IMR-90 (cell line): ENCODE data around the gene RNF144B. TPM values are rescaled to one million over a fixed set of nuclear protein-coding genes. Genes with fewer than 3 reads are reported as not detected.

Experiments
- ATAC-seq: fragments of 200-7000 bp; cut with Tn5 transposase; 2 replicates; pipeline ENCODE4 v1.9.1; 2020; ENCODE audit warnings: low read depth, mild to moderate bottlenecking, moderate library complexity
- BruUV-seq: library from RNA; stranded (reverse); fragments of 400-500 nt; replicated peaks from 2 replicates; lab custom pipeline; 2021; lab: Mats Ljungman, UMichigan
- CTCF ChIA-PET: fragments of 300-600 bp; formaldehyde crosslinking; extraction: SDS; loops from one replicate; lab custom pipeline; 2021; ENCODE audit warnings: antibody characterized with exemption; lab: Yijun Ruan, JAX
- POLR2A ChIA-PET: fragments of 300-600 bp; sonication (Branson Sonifier 250); formaldehyde crosslinking; loops from one replicate; lab custom pipeline; 2022; ENCODE audit warnings: antibody characterized with exemption; ENCODE audit not compliant: unreplicated experiment; lab: Charles Lee
- DNase-seq: peaks from one replicate; pipeline ENCODE4 v3.0.0; 2013
- H2AFZ ChIP-seq: replicated peaks from 2 replicates; pipeline ENCODE3; 2013; ENCODE audit warnings: low read length, mild to moderate bottlenecking; ENCODE audit not compliant: poor library complexity
- H2AK5ac ChIP-seq: 2 replicates; pipeline ENCODE4 v1.6.1; 2013; ENCODE audit warnings: low read depth, low read length, inconsistent platforms
- H2AK9ac ChIP-seq: replicated peaks from 2 replicates; pipeline ENCODE3; 2013; ENCODE audit warnings: mild to moderate bottlenecking, low read depth, low read length, moderate library complexity; ENCODE audit not compliant: poor library complexity
- H2BK120ac ChIP-seq: 2 replicates; pipeline ENCODE4 v1.6.1; 2013; ENCODE audit warnings: low read depth, low read length, inconsistent platforms
- H2BK15ac ChIP-seq: 3 replicates; pipeline ENCODE4 v1.6.1; 2013; ENCODE audit warnings: low read depth, low read length, inconsistent platforms
- H2BK20ac ChIP-seq: 2 replicates; pipeline ENCODE4 v1.6.1; 2013; ENCODE audit warnings: low read depth, mild to moderate bottlenecking, inconsistent platforms, low read length, moderate library complexity
- H2BK5ac ChIP-seq: 2 replicates; pipeline ENCODE4 v1.6.1; 2013; ENCODE audit warnings: mild to moderate bottlenecking, low read depth, low read length, inconsistent platforms; ENCODE audit not compliant: poor library complexity, severe bottlenecking
- H3K14ac ChIP-seq: replicated peaks from 2 replicates; pipeline ENCODE4 v1.6.1; 2013; ENCODE audit warnings: low read depth, low read length, inconsistent platforms
- H3K18ac ChIP-seq: 2 replicates; pipeline ENCODE4 v1.6.1; 2013; ENCODE audit warnings: low read depth, low read length, control low read depth
- H3K23ac ChIP-seq: 2 replicates; pipeline ENCODE4 v1.6.1; 2013; ENCODE audit warnings: low read depth, low read length, inconsistent platforms
- H3K27ac ChIP-seq: 2 replicates; pipeline ENCODE4 v1.5.1; 2013; ENCODE audit warnings: mild to moderate bottlenecking, control low read depth, low read length; ENCODE audit not compliant: insufficient read depth
- H3K27me3 ChIP-seq: 2 replicates; pipeline ENCODE4 v1.6.1; 2013; ENCODE audit warnings: low read length; ENCODE audit not compliant: control insufficient read depth, insufficient read depth
- H3K36me3 ChIP-seq: 2 replicates; pipeline ENCODE4 v1.6.1; 2013; ENCODE audit warnings: low read length, mixed read lengths; ENCODE audit not compliant: control insufficient read depth, insufficient read depth
- H3K4ac ChIP-seq: 2 replicates; pipeline ENCODE4 v1.6.1; 2013; ENCODE audit warnings: low read depth, low read length, inconsistent platforms
- H3K4me1 ChIP-seq: 2 replicates; pipeline ENCODE4 v1.6.1; 2013; ENCODE audit warnings: low read length, mixed read lengths; ENCODE audit not compliant: control insufficient read depth, insufficient read depth
- H3K4me2 ChIP-seq: 2 replicates; pipeline ENCODE4 v1.6.1; 2013; ENCODE audit warnings: low read depth, mild to moderate bottlenecking, control low read depth, low read length, moderate library complexity
- H3K4me3 ChIP-seq: 2 replicates; pipeline ENCODE4 v1.5.1; 2013; ENCODE audit warnings: low read depth, mild to moderate bottlenecking, control low read depth, low read length, moderate library complexity; ENCODE audit not compliant: insufficient read depth
- H3K56ac ChIP-seq: 2 replicates; pipeline ENCODE4 v1.6.1; 2013; ENCODE audit warnings: low read length, inconsistent platforms; ENCODE audit not compliant: insufficient read depth; ENCODE audit errors: extremely low read depth
- H3K79me1 ChIP-seq, 2 experiments: 2 replicates each; pipeline ENCODE4 v1.6.1; 2013; ENCODE audit warnings: low read length in 2 of 2, inconsistent platforms in 1 of 2, low read depth in 1 of 2
- H3K9ac ChIP-seq: 2 replicates; pipeline ENCODE4 v1.6.1; 2013; ENCODE audit warnings: low read depth, low read length, control low read depth
- H3K9me1 ChIP-seq: 2 replicates; pipeline ENCODE4 v1.6.1; 2013; ENCODE audit warnings: low read length, inconsistent platforms; ENCODE audit not compliant: insufficient read depth
- H3K9me3 ChIP-seq: 2 replicates; pipeline ENCODE4 v1.6.1; 2013; ENCODE audit warnings: low read length; ENCODE audit not compliant: control insufficient read depth, insufficient read depth
- H4K20me1 ChIP-seq: 2 replicates; pipeline ENCODE4 v1.6.1; 2013; ENCODE audit warnings: low read length, inconsistent platforms; ENCODE audit not compliant: insufficient read depth
- H4K5ac ChIP-seq: 2 replicates; pipeline ENCODE4 v1.6.1; 2013; ENCODE audit warnings: mild to moderate bottlenecking, low read depth, low read length, control low read depth
- H4K8ac ChIP-seq, 2 experiments: 2 replicates each; pipeline ENCODE4 v1.6.1; 2013; ENCODE audit warnings: low read depth in 2 of 2, low read length in 2 of 2, control low read depth in 1 of 2, inconsistent platforms in 1 of 2
- H4K91ac ChIP-seq: 2 replicates; pipeline ENCODE4 v1.6.1; 2013; ENCODE audit warnings: low read depth, low read length, inconsistent platforms; ENCODE audit not compliant: insufficient read depth
- BHLHE40 ChIP-seq: fragments of 150-350 bp; IDR thresholded peaks from 2 replicates; pipeline ENCODE4 v1.6.1; 2016; ENCODE audit warnings: mild to moderate bottlenecking, low read depth, low read length
- ELK1 ChIP-seq: fragments of 150-350 bp; IDR thresholded peaks from 2 replicates; pipeline ENCODE4 v1.6.1; 2016; ENCODE audit warnings: low read depth, mild to moderate bottlenecking, low read length, moderate library complexity, borderline replicate concordance
- POLR2A ChIP-seq: IDR thresholded peaks from 2 replicates; pipeline ENCODE4 v1.6.1; 2012; ENCODE audit warnings: mild to moderate bottlenecking, low read depth, low read length
- RCOR1 ChIP-seq: IDR thresholded peaks from 2 replicates; pipeline ENCODE4 v1.6.1; 2012; ENCODE audit warnings: mild to moderate bottlenecking, low read length, improper control_type of control experiment; ENCODE audit not compliant: insufficient replicate concordance
- RFX5 ChIP-seq: IDR thresholded peaks from 2 replicates; pipeline ENCODE4 v1.8.0; 2012; ENCODE audit warnings: low read depth, mild to moderate bottlenecking, low read length, moderate library complexity
- WGBS, 2 experiments: methylation state at CpG; one replicate each; pipeline versions ENCODE4 v1.1.5 to v1.1.7; 2013; ENCODE audit warnings: missing lambda C conversion rate in 2 of 2; ENCODE audit not compliant: insufficient read length in 1 of 2; ENCODE audit errors: extremely low coverage in 2 of 2; 5-methylcytosine and 5-hydroxymethylcytosine counted together
- dilution Hi-C: fragments of 300-500 bp; cut with HindIII; formaldehyde crosslinking; loops from one replicate; pipeline ENCODE4 v1.14.3; 2018; ENCODE audit warnings: low sequenced_read_pairs; ENCODE audit not compliant: unreplicated experiment
- in situ Hi-C: fragments of 300-500 bp; cut with MboI; formaldehyde crosslinking; loops from 3 replicates; pipeline ENCODE4 v1.14.3; 2019; ENCODE audit warnings: low sequenced_read_pairs, inconsistent platforms, mixed read lengths
- intact Hi-C: fragments of 100-400 bp; cut with micrococcal nuclease; formaldehyde crosslinking; loops from 2 replicates; pipeline ENCODE4 v1.10.0; 2022
- polyA plus RNA-seq, 3 experiments: library from polyadenylated mRNA; depleted of rRNA; stranded (reverse); fragments of >200 nt; gene quantifications; 2 replicates each; pipeline ENCODE4 v1.2.3, GENCODE V29; 2012; ENCODE audit warnings: low replicate concordance in 1 of 3
- total RNA-seq: library from RNA; depleted of rRNA; stranded (reverse); fragments of >200 nt; gene quantifications from 2 replicates; pipeline ENCODE4 v1.2.3, GENCODE V29; 2012

The RNF144B gene
- total and polyA plus RNA-seq, 2 of the 4 experiments (the other 2 are of a cell fraction), result 0.44 to 2.7 TPM

GRCh38 chr6:18431581-18431980 lies 44.4 kb downstream of the RNF144B start:
- H3K27me3 ChIP-seq, result no peaks in the 10 kb centered on the region
- peak overlapping the region; percentile 35; the same call in 1 of the 2 replicates for H3K18ac ChIP-seq
- H3K9ac ChIP-seq, result no peak overlapping the region
- peaks cover 8% of the 10 kb centered on the region for H3K9me1 ChIP-seq
- H3K79me1 ChIP-seq, result no peaks in the 10 kb centered on the region; a peak in 2 of 4 replicates
- no peak overlapping the region for H3K23ac ChIP-seq
- in situ Hi-C loops (no loop called here), intact Hi-C loops (no loop called here), dilution Hi-C loops (no loop called here)
- no peaks in the 10 kb centered on the region for H3K36me3 ChIP-seq
- no peak overlapping the region for H4K5ac ChIP-seq
- no peak overlapping the region for H3K27ac ChIP-seq
- no peak overlapping the region for H3K4me3 ChIP-seq
- no peak overlapping the region for H2AK9ac ChIP-seq
- H3K4me2 ChIP-seq, result no peak overlapping the region
- peak; percentile 16 for DNase-seq
- no peak overlapping the region for H2AK5ac ChIP-seq
- H2BK5ac ChIP-seq, result no peak overlapping the region
- no peak overlapping the region for H3K4ac ChIP-seq
- H3K14ac ChIP-seq, result no peak overlapping the region
- no peaks in the 10 kb centered on the region for H3K9me3 ChIP-seq
- no peak overlapping the region for H4K8ac ChIP-seq
- no peak overlapping the region for H4K91ac ChIP-seq
- CTCF ChIA-PET, result interaction anchor here (1.1 kb wide), 1 partner anchor 19 kb away, joined by 3 read pairs; no protein-coding TSS in a partner anchor
- WGBS, 2 experiments, result 60% methylated on average over 1 of the region's 2 CpGs; no CpG with 5 or more reads in 1 of the 2 experiments
- TF ChIP-seq ELK1 (no peak), RCOR1 (no peak), BHLHE40 (no peak), POLR2A (no peak), RFX5 (no peak)
- POLR2A ChIA-PET, result no interaction called here
- no peak overlapping the region for H2AFZ ChIP-seq
- H2BK120ac ChIP-seq, result no peak overlapping the region
- no TSS peak for BruUV-seq
- no peak overlapping the region for H2BK15ac ChIP-seq
- H4K20me1 ChIP-seq, result no peaks in the 10 kb centered on the region
- no peak overlapping the region for H2BK20ac ChIP-seq
- no peak for ATAC-seq
- no peak overlapping the region for H3K56ac ChIP-seq
- H3K4me1 ChIP-seq, result peaks cover 7% of the 10 kb centered on the region; the same call in 1 of the 2 replicates
